Ovary (tissue), 3 donors: ENCODE results near the gene PNPLA2.

Experiments
- EP300 ChIP-seq: sonication (generic); formaldehyde crosslinking; IDR thresholded peaks from one replicate; pipeline ENCODE4 v1.6.1; 2017; ENCODE audit warnings: antibody characterized with exemption
- POLR2A ChIP-seq: fragments of 450-650 bp; IDR thresholded peaks from one replicate; pipeline ENCODE4 v1.6.1; 2017; ENCODE audit warnings: antibody characterized with exemption, mild to moderate bottlenecking, moderate library complexity
- TF ChIP-seq, protein P1 (sequence below), 3 donors: fragments of 450-650 bp in 2 of 3; fragments of 200-600 bp in 1 of 3; IDR thresholded peaks; one replicate each; pipeline versions ENCODE4 v1.5.1 to v1.8.0; 2016 to 2022; ENCODE audit warnings: antibody characterized with exemption in 3 of 3, mild to moderate bottlenecking in 1 of 3
- donor health status: DM: no; HTN: no; CAD: no.

- peak; percentile 25 for TF ChIP-seq POLR2A
- TF ChIP-seq EP300 = peak; percentile 65
- TF ChIP-seq, protein P1, sequence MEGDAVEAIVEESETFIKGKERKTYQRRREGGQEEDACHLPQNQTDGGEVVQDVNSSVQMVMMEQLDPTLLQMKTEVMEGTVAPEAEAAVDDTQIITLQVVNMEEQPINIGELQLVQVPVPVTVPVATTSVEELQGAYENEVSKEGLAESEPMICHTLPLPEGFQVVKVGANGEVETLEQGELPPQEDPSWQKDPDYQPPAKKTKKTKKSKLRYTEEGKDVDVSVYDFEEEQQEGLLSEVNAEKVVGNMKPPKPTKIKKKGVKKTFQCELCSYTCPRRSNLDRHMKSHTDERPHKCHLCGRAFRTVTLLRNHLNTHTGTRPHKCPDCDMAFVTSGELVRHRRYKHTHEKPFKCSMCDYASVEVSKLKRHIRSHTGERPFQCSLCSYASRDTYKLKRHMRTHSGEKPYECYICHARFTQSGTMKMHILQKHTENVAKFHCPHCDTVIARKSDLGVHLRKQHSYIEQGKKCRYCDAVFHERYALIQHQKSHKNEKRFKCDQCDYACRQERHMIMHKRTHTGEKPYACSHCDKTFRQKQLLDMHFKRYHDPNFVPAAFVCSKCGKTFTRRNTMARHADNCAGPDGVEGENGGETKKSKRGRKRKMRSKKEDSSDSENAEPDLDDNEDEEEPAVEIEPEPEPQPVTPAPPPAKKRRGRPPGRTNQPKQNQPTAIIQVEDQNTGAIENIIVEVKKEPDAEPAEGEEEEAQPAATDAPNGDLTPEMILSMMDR (IDR thresholded peaks at IDR 0.05) = no peak
Observed at GRCh38 chr11:843818-844692, 25.3 kb downstream of the PNPLA2 start.
